H9 (cell line): ENCODE results near the gene DOLPP1. TPM values are rescaled to one million over a fixed set of nuclear protein-coding genes. Genes with fewer than 3 reads are reported as not detected.

Experiments used
- DNase-seq: peaks from one replicate; pipeline ENCODE4 v3.0.0-alpha.2; 2017
- H2AFZ ChIP-seq: one replicate; pipeline ENCODE4 v1.6.1; 2013; ENCODE audit warnings: mild to moderate bottlenecking, low read length, control low read depth, moderate library complexity
- H2AK5ac ChIP-seq: 2 replicates; pipeline ENCODE4 v1.6.1; 2013; ENCODE audit warnings: low read length, control low read depth, mixed read lengths; ENCODE audit not compliant: insufficient read length
- H2BK120ac ChIP-seq: one replicate; pipeline ENCODE4 v1.6.1; 2013; ENCODE audit warnings: low read depth, mild to moderate bottlenecking, low read length, control low read depth, inconsistent platforms; ENCODE audit not compliant: poor library complexity, severe bottlenecking
- H2BK12ac ChIP-seq: 2 replicates; pipeline ENCODE4 v1.6.1; 2013; ENCODE audit warnings: low read length, control low read depth, mixed read lengths, low read depth; ENCODE audit not compliant: insufficient read length
- H2BK15ac ChIP-seq: 2 replicates; pipeline ENCODE4 v1.6.1; 2013; ENCODE audit warnings: low read depth, low read length, control low read depth
- H2BK20ac ChIP-seq: one replicate; pipeline ENCODE4 v1.6.1; 2013; ENCODE audit warnings: low read depth, mild to moderate bottlenecking, low read length, control low read depth, inconsistent platforms; ENCODE audit not compliant: poor library complexity, severe bottlenecking
- H2BK5ac ChIP-seq: 2 replicates; pipeline ENCODE4 v1.6.1; 2013; ENCODE audit warnings: low read length, control low read depth, mixed read lengths; ENCODE audit not compliant: insufficient read length
- H3K14ac ChIP-seq: 2 replicates; pipeline ENCODE4 v1.6.1; 2013; ENCODE audit warnings: low read length, control low read depth; ENCODE audit not compliant: insufficient read depth
- H3K18ac ChIP-seq: 2 replicates; pipeline ENCODE4 v1.6.1; 2013; ENCODE audit warnings: low read depth, mild to moderate bottlenecking, mixed read lengths, low read length, control low read depth; ENCODE audit not compliant: insufficient read length
- H3K23ac ChIP-seq: 2 replicates; pipeline ENCODE4 v1.6.1; 2013; ENCODE audit warnings: low read length, control low read depth, mixed read lengths, low read depth; ENCODE audit not compliant: insufficient read length
- H3K23me2 ChIP-seq: 2 replicates; pipeline ENCODE4 v1.6.1; 2013; ENCODE audit warnings: low read depth, mild to moderate bottlenecking, mixed read lengths, low read length, control low read depth; ENCODE audit not compliant: insufficient read length, poor library complexity, severe bottlenecking
- H3K27ac ChIP-seq: 2 replicates; pipeline ENCODE4 v1.5.1; 2013; ENCODE audit warnings: low read length, control low read depth, mixed read lengths, low read depth; ENCODE audit not compliant: insufficient read length
- H3K27me3 ChIP-seq: 2 replicates; pipeline ENCODE4 v1.6.1; 2013; ENCODE audit warnings: low read length, control low read depth, inconsistent platforms; ENCODE audit not compliant: insufficient read depth
- H3K4ac ChIP-seq: 2 replicates; pipeline ENCODE4 v1.6.1; 2013; ENCODE audit warnings: low read depth, mild to moderate bottlenecking, control low read depth, inconsistent platforms, low read length, moderate library complexity
- H3K4me1 ChIP-seq: 2 replicates; pipeline ENCODE4 v1.6.1; 2013; ENCODE audit warnings: low read length, control low read depth, inconsistent platforms; ENCODE audit not compliant: insufficient read depth
- H3K4me2 ChIP-seq: 2 replicates; pipeline ENCODE4 v1.6.1; 2013; ENCODE audit warnings: low read length, control low read depth, mixed read lengths; ENCODE audit not compliant: insufficient read length, insufficient read depth
- H3K56ac ChIP-seq: 2 replicates; pipeline ENCODE4 v1.6.1; 2013; ENCODE audit warnings: low read depth, mild to moderate bottlenecking, mixed read lengths, low read length, control low read depth; ENCODE audit not compliant: insufficient read length
- H3K79me1 ChIP-seq: 2 replicates; pipeline ENCODE4 v1.6.1; 2013; ENCODE audit warnings: low read depth, mild to moderate bottlenecking, moderate library complexity, low read length, control low read depth, inconsistent platforms; ENCODE audit not compliant: insufficient read depth, poor library complexity, severe bottlenecking
- H3K79me2 ChIP-seq: 2 replicates; pipeline ENCODE4 v1.6.1; 2013; ENCODE audit warnings: low read length, control low read depth, inconsistent platforms; ENCODE audit not compliant: insufficient read depth
- H3K9ac ChIP-seq: 2 replicates; pipeline ENCODE4 v1.6.1; 2013; ENCODE audit warnings: low read length, control low read depth, mixed read lengths; ENCODE audit not compliant: insufficient read length; ENCODE audit errors: extremely low read depth
- H3K9me3 ChIP-seq: one replicate; pipeline ENCODE4 v1.6.1; 2013; ENCODE audit warnings: low read depth, low read length, inconsistent platforms; ENCODE audit not compliant: control insufficient read depth
- H3T11ph ChIP-seq: one replicate; pipeline ENCODE4 v1.6.1; 2013; ENCODE audit warnings: mild to moderate bottlenecking, low read length, control low read depth, inconsistent platforms
- H4K20me1 ChIP-seq: one replicate; pipeline ENCODE4 v1.6.1; 2013; ENCODE audit not compliant: control insufficient read depth, insufficient read length, insufficient read depth
- H4K5ac ChIP-seq: 2 replicates; pipeline ENCODE4 v1.6.1; 2013; ENCODE audit warnings: low read depth, mild to moderate bottlenecking, mixed read lengths, low read length, control low read depth; ENCODE audit not compliant: insufficient read length
- H4K8ac ChIP-seq: replicated peaks from 2 replicates; pipeline ENCODE4 v1.6.1; 2013; ENCODE audit warnings: low read length, control low read depth, mixed read lengths, low read depth; ENCODE audit not compliant: insufficient read length
- H4K91ac ChIP-seq: 2 replicates; pipeline ENCODE4 v1.6.1; 2013; ENCODE audit warnings: low read depth, mild to moderate bottlenecking, moderate library complexity, mixed read lengths, low read length, control low read depth; ENCODE audit not compliant: insufficient read length
- H3K27ac Mint-ChIP-seq, 3 experiments: 2 replicates in 2 of 3; 3 replicates in 1 of 3; pipeline ENCODE4 v1.8.0; 2020 to 2021; ENCODE audit warnings: mixed read lengths in 3 of 3, mild to moderate bottlenecking in 1 of 3, moderate library complexity in 1 of 3
- H3K27me3 Mint-ChIP-seq: 2 replicates; pipeline ENCODE4 v1.8.0; 2021; ENCODE audit warnings: low read depth, mild to moderate bottlenecking, moderate library complexity, mixed read lengths
- H3K36me3 Mint-ChIP-seq, 3 experiments: 2 replicates in 2 of 3; 3 replicates in 1 of 3; pipeline ENCODE4 v1.8.0; 2020 to 2021; ENCODE audit warnings: low read depth in 3 of 3, mixed read lengths in 3 of 3; ENCODE audit not compliant: insufficient read depth in 1 of 3
- H3K4me1 Mint-ChIP-seq, 2 experiments: 2 replicates each; pipeline ENCODE4 v1.8.0; 2020; ENCODE audit warnings: mixed read lengths in 2 of 2
- H3K4me3 Mint-ChIP-seq, 2 experiments: 2 replicates in 1 of 2; 3 replicates in 1 of 2; pipeline ENCODE4 v1.8.0; 2020 to 2021; ENCODE audit warnings: mild to moderate bottlenecking in 2 of 2, mixed read lengths in 2 of 2, moderate library complexity in 1 of 2
- H3K9me3 Mint-ChIP-seq, 2 experiments: 2 replicates in 1 of 2; 3 replicates in 1 of 2; pipeline ENCODE4 v1.8.0; 2020; ENCODE audit warnings: mild to moderate bottlenecking in 2 of 2, mixed read lengths in 2 of 2, moderate library complexity in 1 of 2
- CTCF ChIP-seq: fragments of 200-600 bp; sonication (generic); conservative IDR thresholded peaks from 3 replicates; pipeline ENCODE4 v1.8.0; 2021; ENCODE audit warnings: antibody characterized with exemption, mild to moderate bottlenecking
- WGBS: extraction: QIAGEN DNeasy Blood & Tissue Kit; methylation state at CpG from one replicate; pipeline ENCODE4 v1.1.7; 2013; ENCODE audit warnings: missing lambda C conversion rate, low lambda C conversion rate, mixed read lengths; ENCODE audit not compliant: insufficient read length; ENCODE audit errors: extremely low coverage; 5-methylcytosine and 5-hydroxymethylcytosine counted together
- total RNA-seq: library from RNA; stranded (reverse); gene quantifications from 2 replicates; pipeline ENCODE4 v1.2.1, GENCODE V29; 2021

The DOLPP1 gene
- total RNA-seq, 1 experiment from 2014 or later: 42.6 TPM

- Histone ChIP-seq H3K4me2 (no peak overlapping the region), H2BK5ac (no peak overlapping the region), H2BK20ac (no peak overlapping the region), H4K5ac (no peak overlapping the region), H3T11ph (no peak overlapping the region), H3K4me1 (no peaks in the 10 kb centered on the region; the same call in 1 of the 2 replicates), H2BK15ac (no peak overlapping the region), H3K79me2 (peaks cover 6% of the 10 kb centered on the region; the same call in 1 of the 2 replicates), H3K23ac (no peak overlapping the region), H3K14ac (no peak overlapping the region), H3K27me3 (no peaks in the 10 kb centered on the region), H4K20me1 (peaks cover 2% of the 10 kb centered on the region), H2AK5ac (no peak overlapping the region), H2BK120ac (no peak overlapping the region), H3K18ac (no peak overlapping the region), H3K4ac (no peak overlapping the region), H2BK12ac (no peak overlapping the region), H3K9ac (no peak overlapping the region), H3K27ac (no peak overlapping the region), H3K9me3 (no peaks in the 10 kb centered on the region), H4K8ac (no peak overlapping the region), H4K91ac (no peak overlapping the region), H3K79me1 (peaks cover 2% of the 10 kb centered on the region), H3K23me2 (peaks cover 12% of the 10 kb centered on the region), H2AFZ (no peak overlapping the region), H3K56ac (no peak overlapping the region)
- H3K36me3 Mint-ChIP-seq: peaks cover 12 to 37% (median 28%) of the 10 kb centered on the region in 3 experiments; a peak in 6 of 7 replicates
- no peak overlapping the region for H3K4me3 Mint-ChIP-seq
- WGBS: no CpG with 5 or more reads among the region's 7 CpGs
- H3K27ac Mint-ChIP-seq: no peak overlapping the region
- DNase-seq: no peak
- TF ChIP-seq CTCF: no peak
- H3K27me3 Mint-ChIP-seq: peaks cover 3% of the 10 kb centered on the region; the same call in 1 of the 2 replicates
- H3K4me1 Mint-ChIP-seq: peaks cover 3 to 16% of the 10 kb centered on the region in 2 experiments
- H3K9me3 Mint-ChIP-seq: no peaks in the 10 kb centered on the region
Observed at GRCh38 chr9:129084087-129084486, 3.2 kb downstream of the DOLPP1 start.
